HepG2 (cell line): ENCODE results near the gene ZNF616. TPM values are rescaled to one million over a fixed set of nuclear protein-coding genes. Genes with fewer than 3 reads are reported as not detected.
A peak's percentile ranks its signal among the peaks of the same experiment; 100 is the strongest.

Experiments used
- CHD2 ChIP-seq: IDR thresholded peaks from 2 replicates; pipeline ENCODE4 v1.6.1; 2011; ENCODE audit warnings: low read depth, low read length, improper control_type of control experiment
- DDIT3 ChIP-seq: sonication (generic); formaldehyde crosslinking; IDR thresholded peaks from 2 replicates; pipeline ENCODE4 v1.4.0; 2020; ENCODE audit warnings: mild to moderate bottlenecking, missing genetic modification reagents
- DNMT1 ChIP-seq: sonication (generic); formaldehyde crosslinking; IDR thresholded peaks from 2 replicates; pipeline ENCODE4 v1.5.1; 2020; ENCODE audit warnings: mild to moderate bottlenecking, missing genetic modification reagents
- DRAP1 ChIP-seq: IDR thresholded peaks from 2 replicates; pipeline ENCODE4 v1.6.1; 2016; ENCODE audit warnings: missing genetic modification reagents, missing compliant biosample characterization
- EED ChIP-seq: sonication (generic); formaldehyde crosslinking; IDR thresholded peaks from 2 replicates; pipeline ENCODE4 v1.5.0; 2020; ENCODE audit warnings: mild to moderate bottlenecking, missing genetic modification reagents
- FOXA1 ChIP-seq, 2 experiments: fragments of 450-650 bp in 1 of 2; sonication (generic) in 1 of 2; formaldehyde crosslinking in 1 of 2; IDR thresholded peaks; 2 replicates each; pipeline versions ENCODE4 v1.4.0 to v1.6.1; 2016 to 2020; ENCODE audit warnings: missing genetic modification reagents in 1 of 2
- HMG20A ChIP-seq: IDR thresholded peaks from 2 replicates; pipeline ENCODE4 v1.6.1; 2016; ENCODE audit warnings: borderline replicate concordance
- JUN ChIP-seq: sonication (generic); formaldehyde crosslinking; IDR thresholded peaks from 2 replicates; pipeline ENCODE4 v1.4.0; 2020; ENCODE audit warnings: mild to moderate bottlenecking, missing genetic modification reagents
- LBX2 ChIP-seq: sonication (generic); formaldehyde crosslinking; IDR thresholded peaks from 2 replicates; pipeline ENCODE4 v1.5.0; 2020; ENCODE audit warnings: missing genetic modification reagents, mild to moderate bottlenecking, borderline replicate concordance
- POLR2A ChIP-seq, 2 experiments: IDR thresholded peaks; 2 replicates each; pipeline ENCODE4 v1.6.1; 2011; ENCODE audit warnings: low read depth in 2 of 2, low read length in 2 of 2, mild to moderate bottlenecking in 1 of 2, moderate library complexity in 1 of 2; ENCODE audit not compliant: insufficient read depth in 1 of 2
- PREB ChIP-seq: sonication (generic); formaldehyde crosslinking; IDR thresholded peaks from 2 replicates; pipeline ENCODE4 v1.4.0; 2020; ENCODE audit warnings: missing genetic modification reagents
- RBAK ChIP-seq: sonication (generic); formaldehyde crosslinking; IDR thresholded peaks from 2 replicates; pipeline ENCODE4 v1.5.1; 2020; ENCODE audit warnings: mild to moderate bottlenecking, missing genetic modification reagents
- TEF ChIP-seq: sonication (generic); formaldehyde crosslinking; IDR thresholded peaks from 2 replicates; pipeline ENCODE4 v1.5.0; 2020; ENCODE audit warnings: missing genetic modification reagents
- ZBTB7A ChIP-seq: sonication (generic); formaldehyde crosslinking; IDR thresholded peaks from 2 replicates; pipeline ENCODE4 v1.8.0; 2022; ENCODE audit warnings: mild to moderate bottlenecking, missing genetic modification reagents
- ZNF274 ChIP-seq: sonication (generic); formaldehyde crosslinking; IDR thresholded peaks from 2 replicates; pipeline ENCODE4 v1.5.1; 2020; ENCODE audit warnings: mild to moderate bottlenecking, missing genetic modification reagents
- ZNF280B ChIP-seq: sonication (generic); formaldehyde crosslinking; IDR thresholded peaks from 2 replicates; pipeline ENCODE4 v1.5.0; 2020; ENCODE audit warnings: missing genetic modification reagents, mild to moderate bottlenecking, borderline replicate concordance
- ZNF292 ChIP-seq: sonication (generic); formaldehyde crosslinking; IDR thresholded peaks from 2 replicates; pipeline ENCODE4 v1.8.1; 2022; ENCODE audit warnings: mild to moderate bottlenecking, low read depth, missing genetic modification reagents, borderline replicate concordance
- ZNF30 ChIP-seq: sonication (generic); formaldehyde crosslinking; IDR thresholded peaks from 2 replicates; pipeline ENCODE4 v1.5.0; 2020; ENCODE audit warnings: mild to moderate bottlenecking, missing genetic modification reagents
- ZNF550 ChIP-seq: sonication (generic); formaldehyde crosslinking; IDR thresholded peaks from 2 replicates; pipeline ENCODE4 v1.4.0; 2020; ENCODE audit warnings: mild to moderate bottlenecking, missing genetic modification reagents, borderline replicate concordance
- ZNF687 ChIP-seq: sonication (generic); formaldehyde crosslinking; IDR thresholded peaks from 2 replicates; pipeline ENCODE4 v1.5.1; 2020; ENCODE audit warnings: mild to moderate bottlenecking, missing genetic modification reagents, moderate library complexity
- polyA plus RNA-seq, 8 experiments: library from polyadenylated mRNA; depleted of rRNA in 3 of 8; stranded (reverse) in 7 of 8; unstranded in 1 of 8; fragments of >200 nt; fragmentation: Illumina TruSeq in 4 of 8; extraction: Trizol in 4 of 8; gene quantifications; 2 replicates each; pipeline versions ENCODE4 v1.2.1 to v1.2.3, GENCODE V29; 2011 to 2016; ENCODE audit warnings: low read depth in 4 of 8, missing spikeins in 1 of 8, mixed read lengths in 1 of 8; ENCODE audit not compliant: insufficient read depth in 1 of 8
- total RNA-seq, 5 experiments: library from RNA; depleted of rRNA; stranded (reverse); fragments of >200 nt; fragmentation: Illumina TruSeq; extraction: Trizol; gene quantifications; 2 replicates each; pipeline ENCODE4 v1.2.3, GENCODE V29; 2016; ENCODE audit warnings: low read depth in 1 of 5

Gene ZNF616
- total and polyA plus RNA-seq, 2 of the 13 experiments (the other 11 are each of a cell fraction or from before 2014, with no cell fraction given) = 2.2 to 10.4 TPM

- TF ChIP-seq LBX2 (CRISPR knock-in tag) = no peak
- TF ChIP-seq ZNF550 (CRISPR knock-in tag) = no peak
- no peak for TF ChIP-seq ZNF292
- TF ChIP-seq DDIT3 (CRISPR knock-in tag) = no peak
- TF ChIP-seq ZNF687 (CRISPR knock-in tag) = no peak
- TF ChIP-seq ZBTB7A (CRISPR knock-in tag) = no peak
- TF ChIP-seq ZNF274 (CRISPR knock-in tag) = no peak
- no peak for TF ChIP-seq FOXA1 (IDR thresholded peaks at IDR 0.05)
- TF ChIP-seq FOXA1 (CRISPR knock-in tag; IDR thresholded peaks at IDR 0.05) = 0 out of 2 replicates have a peak, but pooled peaks have one; percentile 26
- no peak for TF ChIP-seq JUN (CRISPR knock-in tag)
- peak; percentile 3; the same call in 1 of the 2 replicates for TF ChIP-seq DRAP1 (CRISPR knock-in tag)
- TF ChIP-seq EED = no peak
- TF ChIP-seq HMG20A = no peak
- TF ChIP-seq TEF (CRISPR knock-in tag) = no peak
- TF ChIP-seq CHD2 = no peak
- no peak for TF ChIP-seq PREB (CRISPR knock-in tag)
- 0 out of 4 replicates have a peak, but pooled peaks of 1 of the 2 experiments have one; percentile 14 for TF ChIP-seq POLR2A (IDR thresholded peaks at IDR 0.05; ENCODE audit: insufficient read depth in 1 of 2, low read depth in 2 of 2, low read length in 2 of 2)
- no peak for TF ChIP-seq DNMT1 (CRISPR knock-in tag)
- no peak for TF ChIP-seq ZNF30 (CRISPR knock-in tag)
- no peak for TF ChIP-seq ZNF280B (CRISPR knock-in tag)
- no peak for TF ChIP-seq RBAK (CRISPR knock-in tag)
Observed at GRCh38 chr19:52140032-52140710, 433 bp upstream of the ZNF616 start (continued).
